ENCODE data around the gene TTC28. TPM values are rescaled to one million over a fixed set of nuclear protein-coding genes. Genes with fewer than 3 reads are reported as not detected.
"Not testable (repeated sequence)": the region's sequence is repeated elsewhere in the genome, so short reads cannot be mapped to it uniquely, and the experiment has no call there.

TTC28 gene
- total and polyA plus RNA-seq, 7 experiments from 2014 or later = 0.50 to 8.3 (median 4.2) TPM

DNA sequence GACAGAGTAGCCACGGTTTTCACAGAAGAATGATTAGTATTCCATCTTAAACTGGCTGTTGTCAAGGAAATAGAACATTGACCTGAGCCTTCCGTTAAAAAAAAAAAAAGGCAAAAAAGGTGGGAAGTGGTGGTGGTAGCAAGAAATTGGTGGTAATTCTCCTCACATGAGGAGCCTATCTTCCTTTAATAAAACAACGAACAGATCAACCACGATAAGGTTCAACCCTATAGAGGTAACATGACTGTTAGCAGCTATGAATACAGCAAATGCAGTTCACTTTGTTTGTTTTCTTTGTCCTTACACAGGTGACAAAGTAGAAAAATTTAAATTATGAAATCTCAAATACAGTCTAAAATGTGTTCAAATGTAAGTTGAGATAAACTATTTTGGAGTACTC is 181.6 kb downstream of the TTC28 start:
- Histone ChIP-seq H3K27me3 (ENCODE audit: control insufficient read depth in 2 of 2, insufficient read depth in 2 of 2, low read length in 2 of 2) (no peaks in the 10 kb centered on the region), H3K4me1 (ENCODE audit: control insufficient read depth in 2 of 2, insufficient read depth in 2 of 2, low read length in 2 of 2) (no peaks in the 10 kb centered on the region), H3K4me3 (ENCODE audit: low read length) (no peak overlapping the region), H3K9me3 (ENCODE audit: control insufficient read depth in 2 of 3, low read length in 3 of 3) (no peaks in the 10 kb centered on the region), H3K36me3 (ENCODE audit: control insufficient read depth in 2 of 3, insufficient read depth in 3 of 3, low read length in 3 of 3) (no peaks in the 10 kb centered on the region), H3K27ac (ENCODE audit: low read depth, low read length) (no peak overlapping the region)
- Mint-ChIP-seq H3K27ac (no peak overlapping the region), H3K9me3 (no peaks in the 10 kb centered on the region), H3K4me1 (no peaks in the 10 kb centered on the region), H3K27me3 (peaks cover 29 to 54% (median 34%) of the 10 kb centered on the region in 5 donors), H3K36me3 (no peaks in the 10 kb centered on the region), H3K4me3 (no peak overlapping the region)
- ChIA-PET CTCF (no interaction called here), POLR2A (no interaction called here)
- no peak for DNase-seq
- no peak for ATAC-seq
- intact Hi-C loops (cut with micrococcal nuclease) = no loop called here

DNA sequence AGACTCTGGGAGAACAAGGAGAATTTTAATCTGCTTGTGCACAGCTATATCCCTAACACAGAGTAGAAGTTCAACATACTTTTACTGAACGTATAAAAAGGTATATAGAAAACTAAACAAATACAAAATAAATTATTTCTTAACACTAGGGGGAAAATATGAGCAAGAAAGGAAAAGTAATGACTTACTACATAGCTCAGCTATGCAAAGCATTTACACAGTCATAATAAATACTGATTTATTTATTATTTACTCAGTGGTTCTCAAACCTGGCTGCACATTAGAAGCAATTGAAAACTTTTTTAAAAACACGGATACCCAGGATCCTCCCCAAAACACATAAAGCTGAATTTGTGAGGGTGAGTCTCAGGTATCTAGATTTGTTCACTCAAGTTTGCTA is 182.5 kb downstream of the TTC28 start:
- H3K36me3 Mint-ChIP-seq = no peaks in the 10 kb centered on the region
- Histone ChIP-seq H3K9me3 (ENCODE audit: control insufficient read depth in 2 of 3, low read length in 3 of 3) (no peaks in the 10 kb centered on the region), H3K27ac (ENCODE audit: low read depth, low read length) (no peak overlapping the region), H3K4me3 (ENCODE audit: low read length) (no peak overlapping the region), H3K4me1 (ENCODE audit: control insufficient read depth in 2 of 2, insufficient read depth in 2 of 2, low read length in 2 of 2) (no peaks in the 10 kb centered on the region), H3K36me3 (ENCODE audit: control insufficient read depth in 2 of 3, insufficient read depth in 3 of 3, low read length in 3 of 3) (no peaks in the 10 kb centered on the region), H3K27me3 (ENCODE audit: control insufficient read depth in 2 of 2, insufficient read depth in 2 of 2, low read length in 2 of 2) (no peaks in the 10 kb centered on the region)
- no peaks in the 10 kb centered on the region for H3K4me1 Mint-ChIP-seq
- ATAC-seq = no peak
- H3K27me3 Mint-ChIP-seq = peaks cover 25 to 52% (median 30%) of the 10 kb centered on the region in 5 donors
- intact Hi-C loops (cut with micrococcal nuclease) = no loop called here
- H3K4me3 Mint-ChIP-seq = no peak overlapping the region
- no peaks in the 10 kb centered on the region for H3K9me3 Mint-ChIP-seq
- H3K27ac Mint-ChIP-seq = no peak overlapping the region
- ChIA-PET POLR2A (no interaction called here), CTCF (no interaction called here)
- no peak for DNase-seq

DNA sequence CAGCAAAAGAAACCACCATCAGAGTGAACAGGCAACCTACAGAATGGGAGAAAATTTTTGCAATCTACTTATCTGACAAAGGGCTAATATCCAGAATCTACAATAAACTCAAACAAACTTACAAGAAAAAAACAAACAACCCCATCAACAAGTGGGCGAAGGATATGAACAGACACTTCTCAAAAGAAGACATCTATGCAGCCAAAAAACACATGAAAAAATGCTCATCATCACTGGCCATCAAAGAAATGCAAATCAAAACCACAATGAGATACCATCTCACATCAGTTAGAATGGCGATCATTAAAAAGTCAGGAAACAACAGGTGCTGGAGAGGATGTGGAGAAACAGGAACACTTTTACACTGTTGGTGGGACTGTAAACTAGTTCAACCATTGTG is 188.4 kb downstream of the TTC28 start:
- H3K4me3 ChIP-seq (ENCODE audit: low read length); H3K36me3 ChIP-seq (ENCODE audit: control insufficient read depth in 2 of 3, insufficient read depth in 3 of 3, low read length in 3 of 3); intact Hi-C loops (cut with micrococcal nuclease); H3K36me3 Mint-ChIP-seq; ATAC-seq; H3K9me3 Mint-ChIP-seq; H3K27ac ChIP-seq (ENCODE audit: low read depth, low read length); DNase-seq; CTCF ChIA-PET; H3K4me1 Mint-ChIP-seq; H3K4me1 ChIP-seq (ENCODE audit: control insufficient read depth in 2 of 2, insufficient read depth in 2 of 2, low read length in 2 of 2); H3K4me3 Mint-ChIP-seq; H3K27me3 ChIP-seq (ENCODE audit: control insufficient read depth in 2 of 2, insufficient read depth in 2 of 2, low read length in 2 of 2); H3K27ac Mint-ChIP-seq; H3K9me3 ChIP-seq (ENCODE audit: control insufficient read depth in 2 of 3, low read length in 3 of 3); POLR2A ChIA-PET: not testable (repeated sequence)
- H3K27me3 Mint-ChIP-seq = peaks cover 18 to 59% (median 46%) of the 10 kb centered on the region in 5 donors

DNA sequence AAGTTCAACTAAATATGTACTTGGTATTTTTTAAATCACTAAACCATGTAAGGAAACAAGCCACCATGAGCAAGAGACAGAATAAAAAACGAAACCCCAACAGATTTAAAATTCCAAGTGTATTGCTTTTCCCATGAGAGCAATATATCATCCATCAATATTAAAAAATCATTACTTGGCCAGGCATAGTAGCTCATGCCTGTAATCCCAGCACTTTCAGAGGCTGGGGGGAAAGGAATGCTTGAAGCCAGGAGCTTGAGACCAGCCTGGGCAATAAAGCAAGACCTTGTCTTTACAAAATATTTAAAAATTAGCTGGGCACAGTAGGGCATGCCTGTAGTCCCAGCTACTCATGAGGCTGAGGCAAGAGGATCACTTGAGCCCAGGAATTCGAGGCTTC is 190.8 kb downstream of the TTC28 start:
- intact Hi-C loops (cut with micrococcal nuclease) = no loop called here
- CTCF ChIA-PET = no interaction called here
- Histone ChIP-seq H3K27me3 (ENCODE audit: control insufficient read depth in 2 of 2, insufficient read depth in 2 of 2, low read length in 2 of 2) (peaks cover 0 to 4% of the 10 kb centered on the region in 2 donors), H3K4me1 (ENCODE audit: control insufficient read depth in 2 of 2, insufficient read depth in 2 of 2, low read length in 2 of 2) (no peaks in the 10 kb centered on the region), H3K27ac (ENCODE audit: low read depth, low read length) (no peak overlapping the region), H3K9me3 (ENCODE audit: control insufficient read depth in 2 of 3, low read length in 3 of 3) (no peaks in the 10 kb centered on the region), H3K36me3 (ENCODE audit: control insufficient read depth in 2 of 3, insufficient read depth in 3 of 3, low read length in 3 of 3) (no peaks in the 10 kb centered on the region), H3K4me3 (ENCODE audit: low read length) (no peak overlapping the region)
- Mint-ChIP-seq H3K9me3 (no peaks in the 10 kb centered on the region), H3K4me1 (no peaks in the 10 kb centered on the region), H3K27me3 (peaks cover 16 to 55% (median 44%) of the 10 kb centered on the region in 5 donors), H3K36me3 (no peaks in the 10 kb centered on the region), H3K4me3 (no peak overlapping the region), H3K27ac (no peak overlapping the region)
- POLR2A ChIA-PET = no interaction called here
- no peak for DNase-seq
- no peak for ATAC-seq

DNA sequence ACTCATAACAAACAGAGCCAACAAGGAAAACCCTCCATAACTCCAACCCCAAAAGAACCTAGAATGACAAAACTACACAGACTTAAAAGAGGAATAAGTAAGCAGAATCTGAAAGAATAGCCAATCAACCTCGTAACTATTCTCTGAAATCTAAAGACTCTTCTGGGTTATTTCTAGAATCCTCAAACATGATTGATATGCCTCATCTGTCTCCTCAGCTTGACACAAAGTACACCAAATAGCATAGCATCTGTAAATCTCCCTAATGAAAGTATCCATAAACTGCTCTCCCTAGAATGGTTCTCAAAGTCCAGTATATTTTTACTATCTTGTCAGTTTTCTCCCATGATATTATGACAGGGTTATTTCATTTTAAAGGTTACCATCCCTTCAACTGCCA is 195.0 kb downstream of the TTC28 start:
- Mint-ChIP-seq H3K27me3 (peaks cover 24 to 45% (median 29%) of the 10 kb centered on the region in 5 donors), H3K9me3 (no peaks in the 10 kb centered on the region), H3K36me3 (peaks cover 0 to 3% (median 0%) of the 10 kb centered on the region in 5 donors), H3K4me1 (no peaks in the 10 kb centered on the region), H3K4me3 (no peak overlapping the region), H3K27ac (no peak overlapping the region)
- no peak for ATAC-seq
- no peaks in the 10 kb centered on the region for H3K4me1 ChIP-seq (ENCODE audit: control insufficient read depth in 2 of 2, insufficient read depth in 2 of 2, low read length in 2 of 2)
- H3K27ac ChIP-seq (ENCODE audit: low read depth, low read length) = no peak overlapping the region
- no peak for DNase-seq
- H3K36me3 ChIP-seq (ENCODE audit: control insufficient read depth in 2 of 3, insufficient read depth in 3 of 3, low read length in 3 of 3) = no peaks in the 10 kb centered on the region
- H3K27me3 ChIP-seq (ENCODE audit: control insufficient read depth in 2 of 2, insufficient read depth in 2 of 2, low read length in 2 of 2) = peaks cover 0 to 4% of the 10 kb centered on the region in 2 donors
- no peak overlapping the region for H3K4me3 ChIP-seq (ENCODE audit: low read length)
- H3K9me3 ChIP-seq (ENCODE audit: control insufficient read depth in 2 of 3, low read length in 3 of 3) = no peaks in the 10 kb centered on the region
- ChIA-PET CTCF (no interaction called here), POLR2A (no interaction called here)
- intact Hi-C loops (cut with micrococcal nuclease) = no loop called here

DNA sequence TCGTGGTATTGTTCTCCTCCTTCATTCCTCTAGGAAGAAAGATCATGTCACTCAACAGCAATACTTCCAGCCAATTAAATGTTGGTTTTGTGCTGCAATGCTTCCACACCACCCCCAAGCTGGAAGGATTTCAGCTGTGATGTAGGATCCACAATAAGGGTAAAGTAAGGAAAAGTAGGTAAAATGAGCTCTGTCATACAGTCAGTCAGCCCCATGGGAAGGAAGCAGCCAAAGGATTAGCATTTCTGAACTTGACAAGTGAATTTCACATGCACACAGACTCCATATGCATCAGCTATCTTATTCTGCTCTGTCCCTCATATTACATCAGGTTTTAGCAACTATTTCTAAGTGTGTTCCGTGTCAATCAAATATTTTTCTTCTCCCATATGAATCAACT is 197.9 kb downstream of the TTC28 start:
- POLR2A ChIA-PET = no interaction called here

DNA sequence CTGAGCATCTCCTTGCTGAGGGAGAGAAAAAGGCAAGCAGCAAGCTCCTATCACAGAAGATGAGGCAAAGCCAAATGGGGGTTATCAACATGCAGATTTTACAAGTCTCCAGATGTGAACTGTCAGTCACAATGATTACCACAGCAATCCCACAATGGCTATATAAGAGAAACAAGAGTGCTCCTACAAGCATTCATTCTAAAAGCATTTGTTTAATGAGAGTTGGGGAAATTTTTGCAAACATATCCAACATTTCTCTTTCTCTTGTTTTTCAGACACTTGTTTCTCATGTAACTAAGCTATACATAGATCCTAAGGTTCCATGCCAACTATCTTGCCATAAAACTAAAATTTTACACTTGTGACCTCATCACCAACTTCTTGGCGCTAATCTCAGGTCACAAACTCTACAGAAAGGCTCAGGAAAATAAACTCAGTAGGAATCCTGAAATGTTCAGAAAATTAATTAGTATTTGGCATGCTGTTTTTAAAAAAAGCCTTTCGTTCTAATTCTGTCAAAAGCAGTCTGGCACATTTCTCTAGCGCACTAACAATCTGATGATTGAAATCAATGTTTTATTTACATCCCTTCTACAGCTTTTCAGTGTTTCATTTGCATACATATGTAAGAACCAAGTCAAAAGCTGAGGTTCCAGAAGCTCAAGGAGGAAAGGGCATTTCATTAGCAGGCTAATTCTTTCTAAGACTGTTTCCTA is 199.5 kb downstream of the TTC28 start:
- no peaks in the 10 kb centered on the region for H3K27me3 ChIP-seq (ENCODE audit: control insufficient read depth in 2 of 2, insufficient read depth in 2 of 2, low read length in 2 of 2)
- no peaks in the 10 kb centered on the region for H3K9me3 ChIP-seq (ENCODE audit: control insufficient read depth in 2 of 3, low read length in 3 of 3)
- ChIA-PET CTCF (no interaction called here), POLR2A (no interaction called here)
- intact Hi-C loops (cut with micrococcal nuclease) = no loop called here
- no peak for DNase-seq
- no peaks in the 10 kb centered on the region for H3K9me3 Mint-ChIP-seq
- no peak overlapping the region for H3K27ac Mint-ChIP-seq
- H3K27me3 Mint-ChIP-seq = peaks cover 12 to 29% (median 18%) of the 10 kb centered on the region in 5 donors
- H3K36me3 ChIP-seq (ENCODE audit: control insufficient read depth in 2 of 3, insufficient read depth in 3 of 3, low read length in 3 of 3) = no peaks in the 10 kb centered on the region
- no peak overlapping the region for H3K4me3 ChIP-seq (ENCODE audit: low read length)
- no peak for ATAC-seq
- H3K4me1 Mint-ChIP-seq = no peaks in the 10 kb centered on the region
- no peaks in the 10 kb centered on the region for H3K4me1 ChIP-seq (ENCODE audit: control insufficient read depth in 2 of 2, insufficient read depth in 2 of 2, low read length in 2 of 2)
- no peak overlapping the region for H3K4me3 Mint-ChIP-seq
- H3K27ac ChIP-seq (ENCODE audit: low read depth, low read length) = no peak overlapping the region
- peaks cover 0 to 3% (median 0%) of the 10 kb centered on the region in 5 donors for H3K36me3 Mint-ChIP-seq

More for the DNA sequence above, 197.9 kb downstream of the TTC28 start:
- DNase-seq (no peak), ATAC-seq (no peak)
- Mint-ChIP-seq H3K9me3 (no peaks in the 10 kb centered on the region), H3K4me1 (no peaks in the 10 kb centered on the region), H3K27me3 (peaks cover 16 to 34% (median 27%) of the 10 kb centered on the region in 5 donors), H3K36me3 (peaks cover 0 to 3% (median 0%) of the 10 kb centered on the region in 5 donors), H3K4me3 (no peak overlapping the region), H3K27ac (no peak overlapping the region)
- no peaks in the 10 kb centered on the region for H3K36me3 ChIP-seq (ENCODE audit: control insufficient read depth in 2 of 3, insufficient read depth in 3 of 3, low read length in 3 of 3)
- H3K27ac ChIP-seq (ENCODE audit: low read depth, low read length) = no peak overlapping the region
- H3K9me3 ChIP-seq (ENCODE audit: control insufficient read depth in 2 of 3, low read length in 3 of 3) = no peaks in the 10 kb centered on the region
- H3K27me3 ChIP-seq (ENCODE audit: control insufficient read depth in 2 of 2, insufficient read depth in 2 of 2, low read length in 2 of 2) = no peaks in the 10 kb centered on the region
- intact Hi-C loops (cut with micrococcal nuclease) = no loop called here
- H3K4me1 ChIP-seq (ENCODE audit: control insufficient read depth in 2 of 2, insufficient read depth in 2 of 2, low read length in 2 of 2) = no peaks in the 10 kb centered on the region
- H3K4me3 ChIP-seq (ENCODE audit: low read length) = no peak overlapping the region
- CTCF ChIA-PET = interaction anchor here (0.6 kb wide), 1 partner anchor 12 kb away, joined by 3 read pairs; no protein-coding TSS in a partner anchor
